Liver (tissue), 9 donors: Measurements from ENCODE around the gene ARX. TPM values are rescaled to one million over a fixed set of nuclear protein-coding genes. Genes with fewer than 3 reads are reported as not detected.

Experiments
- DNase-seq: peaks from one replicate; pipeline ENCODE4 v3.0.0-alpha.2; 2017; ENCODE audit warnings: low spot score
- H3K27ac ChIP-seq, 2 donors: one replicate each; pipeline ENCODE4 v1.7.0; 2013; ENCODE audit warnings: inconsistent platforms in 2 of 2, low read length in 2 of 2, control low read depth in 1 of 2, low read depth in 1 of 2, mild to moderate bottlenecking in 1 of 2
- H3K27me3 ChIP-seq, 4 donors: one replicate each; pipeline versions ENCODE4 v1.6.1 to v1.7.0; 2013; ENCODE audit warnings: low read length in 3 of 4, inconsistent platforms in 1 of 4, mild to moderate bottlenecking in 1 of 4, moderate library complexity in 1 of 4; ENCODE audit not compliant: control insufficient read depth in 4 of 4, insufficient read depth in 4 of 4
- H3K36me3 ChIP-seq, 4 donors: one replicate each; pipeline versions ENCODE4 v1.6.1 to v1.7.0; 2013; ENCODE audit warnings: low read length in 3 of 4, mild to moderate bottlenecking in 3 of 4, low read depth in 1 of 4, moderate library complexity in 1 of 4; ENCODE audit not compliant: control insufficient read depth in 4 of 4, insufficient read depth in 3 of 4
- H3K4me1 ChIP-seq, 4 donors: one replicate each; pipeline versions ENCODE4 v1.6.1 to v1.7.0; 2013; ENCODE audit warnings: low read length in 3 of 4, mild to moderate bottlenecking in 3 of 4, moderate library complexity in 1 of 4; ENCODE audit not compliant: control insufficient read depth in 4 of 4, insufficient read depth in 4 of 4
- H3K4me3 ChIP-seq, 3 donors: one replicate each; pipeline versions ENCODE4 v1.6.1 to v1.7.0; 2013; ENCODE audit warnings: low read length in 3 of 3, control low read depth in 1 of 3, low read depth in 1 of 3, mild to moderate bottlenecking in 1 of 3
- H3K9ac ChIP-seq, 2 donors: one replicate each; pipeline ENCODE4 v1.7.0; 2013; ENCODE audit warnings: low read length in 2 of 2, mild to moderate bottlenecking in 2 of 2, moderate library complexity in 2 of 2, control low read depth in 1 of 2, low read depth in 1 of 2
- H3K9me3 ChIP-seq, 4 donors: one replicate each; pipeline versions ENCODE4 v1.6.1 to v1.7.0; 2013; ENCODE audit warnings: low read length in 3 of 4; ENCODE audit not compliant: control insufficient read depth in 4 of 4
- ATF3 ChIP-seq: IDR thresholded peaks from 2 replicates; pipeline ENCODE4 v1.6.1; 2016; ENCODE audit warnings: antibody characterized with exemption
- CTCF ChIP-seq: fragments of 150-350 bp; IDR thresholded peaks from 2 replicates; pipeline ENCODE4 v1.5.1; 2017; ENCODE audit warnings: improper control_type of control experiment, low read depth, low read length; ENCODE audit not compliant: missing input control
- EGR1 ChIP-seq, 2 donors: IDR thresholded peaks; 2 replicates each; pipeline ENCODE4 v1.6.1; 2016 to 2018; ENCODE audit warnings: antibody characterized with exemption in 2 of 2, low read depth in 2 of 2
- FOXA1 ChIP-seq: IDR thresholded peaks from 2 replicates; pipeline ENCODE4 v1.6.1; 2016; ENCODE audit warnings: antibody characterized with exemption
- FOXA2 ChIP-seq: IDR thresholded peaks from 2 replicates; pipeline ENCODE4 v1.6.1; 2016; ENCODE audit warnings: antibody characterized with exemption
- GABPA ChIP-seq, 2 donors: IDR thresholded peaks in 1 of 2; conservative IDR thresholded peaks in 1 of 2; 2 replicates each; pipeline ENCODE4 v1.6.1; 2016; ENCODE audit warnings: antibody characterized with exemption in 2 of 2, mild to moderate bottlenecking in 1 of 2, moderate library complexity in 1 of 2
- HNF4A ChIP-seq, 2 donors: conservative IDR thresholded peaks; 2 replicates each; pipeline ENCODE4 v1.6.1; 2016; ENCODE audit warnings: antibody characterized with exemption in 2 of 2, mild to moderate bottlenecking in 2 of 2
- JUND ChIP-seq, 2 donors: IDR thresholded peaks; 2 replicates each; pipeline ENCODE4 v1.6.1; 2016; ENCODE audit warnings: antibody characterized with exemption in 2 of 2
- NR2F2 ChIP-seq: IDR thresholded peaks from 2 replicates; pipeline ENCODE4 v1.6.1; 2016; ENCODE audit warnings: antibody characterized with exemption
- RAD21 ChIP-seq, 2 donors: IDR thresholded peaks; 2 replicates each; pipeline ENCODE4 v1.6.1; 2016; ENCODE audit warnings: antibody characterized with exemption in 2 of 2, mild to moderate bottlenecking in 2 of 2
- REST ChIP-seq: IDR thresholded peaks from 2 replicates; pipeline ENCODE4 v1.6.1; 2016; ENCODE audit warnings: antibody characterized with exemption, mild to moderate bottlenecking
- RXRA ChIP-seq, 2 donors: IDR thresholded peaks; 2 replicates each; pipeline ENCODE4 v1.6.1; 2017 to 2018; ENCODE audit warnings: antibody characterized with exemption in 2 of 2, mild to moderate bottlenecking in 1 of 2
- SP1 ChIP-seq: IDR thresholded peaks from 2 replicates; pipeline ENCODE4 v1.6.1; 2018; ENCODE audit warnings: antibody characterized with exemption, mild to moderate bottlenecking
- TAF1 ChIP-seq: conservative IDR thresholded peaks from 2 replicates; pipeline ENCODE4 v1.6.1; 2016; ENCODE audit warnings: antibody characterized with exemption, mild to moderate bottlenecking
- ZBTB33 ChIP-seq: IDR thresholded peaks from 2 replicates; pipeline ENCODE4 v1.6.1; 2016; ENCODE audit warnings: antibody characterized with exemption
- WGBS: extraction: QIAGEN DNeasy Blood & Tissue Kit; methylation state at CpG from one replicate; pipeline ENCODE4 v1.1.7; 2013; 5-methylcytosine and 5-hydroxymethylcytosine counted together
- polyA plus RNA-seq, 2 donors: library from polyadenylated mRNA; stranded (reverse) in 1 of 2; unstranded in 1 of 2; fragments of 200-250 nt in 1 of 2; fragments of >200 nt in 1 of 2; fragmentation: Nextera tagmentation in 1 of 2; extraction: Ambion mirVana in 1 of 2; gene quantifications; one replicate each; pipeline versions ENCODE4 v1.2.1 to v1.2.3, GENCODE V29; 2013 to 2015
- total RNA-seq, 2 donors: library from RNA; depleted of rRNA; stranded (reverse); fragments of >200 nt; gene quantifications; one replicate each; pipeline ENCODE4 v1.2.3, GENCODE V29; 2014
- donor health status: healthy.
- donor health status: healthy.
- donor health status: healthy.
- donor health status: healthy.
- donor health status: healthy.

Gene ARX
- total and polyA plus RNA-seq, 4 donors = not detected

GRCh38 chrX:25006586-25007058, 9.1 kb downstream of the ARX start:
- DNase-seq = no peak
- TF ChIP-seq GABPA (IDR thresholded peaks at IDR 0.05 in 1 of 2, conservative IDR thresholded peaks at IDR 0.05 in 1 of 2) (no peak), ZBTB33 (no peak), TAF1 (no peak), REST (no peak), CTCF (no peak), NR2F2 (no peak), FOXA1 (no peak), FOXA2 (no peak), RAD21 (IDR thresholded peaks at IDR 0.05) (no peak), ATF3 (no peak), JUND (IDR thresholded peaks at IDR 0.05) (no peak), RXRA (IDR thresholded peaks at IDR 0.05) (no peak), EGR1 (IDR thresholded peaks at IDR 0.05; ENCODE audit: low read depth in 2 of 2) (no peak), HNF4A (conservative IDR thresholded peaks at IDR 0.05) (no peak), SP1 (no peak)
- Histone ChIP-seq H3K9me3 (no peaks in the 10 kb centered on the region), H3K36me3 (no peaks in the 10 kb centered on the region), H3K27ac (no peak overlapping the region), H3K9ac (no peak overlapping the region), H3K27me3 (peaks cover 0 to 15% (median 2%) of the 10 kb centered on the region in 4 donors), H3K4me3 (peak overlapping the region in 1 of 3 donors; percentile 17), H3K4me1 (peaks cover 7 to 32% (median 14%) of the 10 kb centered on the region in 4 donors)
- WGBS = 12% methylated on average over 7 of the region's 7 CpGs
